SH-SY5Y (cell line): ENCODE measurements around the gene ZNF202.

Experiments
- GATA2 ChIP-seq: IDR thresholded peaks from 2 replicates; pipeline ENCODE4 v1.6.1; 2011; ENCODE audit warnings: mild to moderate bottlenecking, low read depth, low read length
- GATA3 ChIP-seq: IDR thresholded peaks from 2 replicates; pipeline ENCODE4 v1.6.1; 2011; ENCODE audit warnings: low read depth, mild to moderate bottlenecking, low read length, moderate library complexity

DNA sequence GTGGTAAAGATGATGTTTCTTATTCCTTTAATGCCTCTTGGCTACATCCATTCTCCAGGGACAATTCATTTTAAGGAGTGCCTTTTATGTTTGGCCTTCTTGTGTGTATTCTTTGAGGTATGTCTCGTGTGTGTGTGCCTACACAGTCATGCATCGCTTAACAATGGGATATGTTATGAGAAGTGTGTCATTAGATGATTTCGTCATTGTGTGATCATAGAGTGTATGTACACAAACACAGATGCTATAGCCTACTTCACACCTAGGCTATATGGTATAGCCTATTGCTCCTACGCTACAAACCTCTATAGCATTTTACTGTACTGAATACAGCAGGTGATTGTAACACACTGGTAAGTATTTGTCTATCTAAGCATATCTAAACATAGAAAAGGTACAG, 23.0 kb downstream of the ZNF202 start:
- no peak for TF ChIP-seq GATA2
- no peak for TF ChIP-seq GATA3
